Immature natural killer cell (primary cell): ENCODE data around the gene KLHL22. TPM values are rescaled to one million over a fixed set of nuclear protein-coding genes. Genes with fewer than 3 reads are reported as not detected.

Experiments used
- DNase-seq, 3 donors: peaks; one replicate each; pipeline ENCODE4 v3.0.0; 2022; ENCODE audit warnings: mixed read lengths in 1 of 3
- H3K27ac Mint-ChIP-seq, 6 donors: one replicate each; pipeline ENCODE4 v1.8.0; 2020; ENCODE audit warnings: mixed read lengths in 6 of 6, mild to moderate bottlenecking in 5 of 6, inconsistent platforms in 4 of 6, moderate library complexity in 3 of 6
- H3K27me3 Mint-ChIP-seq, 3 donors: one replicate each; pipeline ENCODE4 v1.8.0; 2020 to 2021; ENCODE audit warnings: low read depth in 3 of 3, mild to moderate bottlenecking in 3 of 3, mixed read lengths in 3 of 3, moderate library complexity in 3 of 3, inconsistent platforms in 1 of 3
- H3K36me3 Mint-ChIP-seq, 3 donors: one replicate each; pipeline ENCODE4 v1.8.0; 2020; ENCODE audit warnings: mixed read lengths in 3 of 3, inconsistent platforms in 2 of 3, mild to moderate bottlenecking in 2 of 3
- H3K4me1 Mint-ChIP-seq, 2 donors: one replicate each; pipeline ENCODE4 v1.8.0; 2020; ENCODE audit warnings: inconsistent platforms in 2 of 2, mild to moderate bottlenecking in 2 of 2, mixed read lengths in 2 of 2, moderate library complexity in 1 of 2
- H3K4me3 Mint-ChIP-seq, 5 donors: one replicate each; pipeline ENCODE4 v1.8.0; 2020; ENCODE audit warnings: mild to moderate bottlenecking in 5 of 5, mixed read lengths in 5 of 5, inconsistent platforms in 3 of 5, moderate library complexity in 3 of 5
- H3K9me3 Mint-ChIP-seq, 6 donors: one replicate each; pipeline ENCODE4 v1.8.0; 2020; ENCODE audit warnings: mild to moderate bottlenecking in 6 of 6, mixed read lengths in 6 of 6, inconsistent platforms in 4 of 6, moderate library complexity in 3 of 6
- polyA plus RNA-seq, 3 donors: library from polyadenylated mRNA; unstranded; fragments of 300-500 nt; fragmentation: Illumina TruSeq; gene quantifications; one replicate each; pipeline ENCODE4 v1.2.3, GENCODE V29; 2021

Gene KLHL22
- polyA plus RNA-seq, 3 donors from 2014 or later = 12.8 to 26.3 (median 26.1) TPM

GRCh38 chr22:20432244-20432686 lies 63.3 kb downstream of the KLHL22 start:
- H3K27ac Mint-ChIP-seq = no peak overlapping the region
- H3K27me3 Mint-ChIP-seq = peaks cover 16 to 30% (median 25%) of the 10 kb centered on the region in 3 donors
- H3K4me3 Mint-ChIP-seq = peak overlapping the region in 3 of 5 donors; percentile 4 to 30 (median 25)

GRCh38 chr22:20431511-20432192 lies 63.9 kb downstream of the KLHL22 start:
- peaks cover 7 to 22% of the 10 kb centered on the region in 2 donors for H3K4me1 Mint-ChIP-seq
- no peaks in the 10 kb centered on the region for H3K9me3 Mint-ChIP-seq
- DNase-seq = no peak
- peak overlapping the region in 3 of 5 donors; percentile 32 to 52 (median 44) for H3K4me3 Mint-ChIP-seq
- H3K27me3 Mint-ChIP-seq = peaks cover 10 to 30% (median 28%) of the 10 kb centered on the region in 3 donors
- no peak overlapping the region for H3K27ac Mint-ChIP-seq
- peaks cover 0 to 4% (median 0%) of the 10 kb centered on the region in 3 donors for H3K36me3 Mint-ChIP-seq

More at GRCh38 chr22:20432244-20432686, 63.3 kb downstream of the KLHL22 start:
- Mint-ChIP-seq H3K36me3 (peaks cover 0 to 4% (median 0%) of the 10 kb centered on the region in 3 donors), H3K4me1 (peaks cover 13 to 26% of the 10 kb centered on the region in 2 donors), H3K9me3 (no peaks in the 10 kb centered on the region)
- no peak for DNase-seq

GRCh38 chr22:20430720-20431510 lies 64.7 kb downstream of the KLHL22 start:
- no peaks in the 10 kb centered on the region for H3K9me3 Mint-ChIP-seq
- H3K27me3 Mint-ChIP-seq = peaks cover 10 to 34% (median 25%) of the 10 kb centered on the region in 3 donors
- DNase-seq = peak; percentile 35 to 61 (median 47)
- H3K27ac Mint-ChIP-seq = peak overlapping the region in 1 of 6 donors; percentile 57
- peaks cover 0 to 4% (median 0%) of the 10 kb centered on the region in 3 donors for H3K36me3 Mint-ChIP-seq
- peak overlapping the region; percentile 75 to 86 (median 84) for H3K4me3 Mint-ChIP-seq
- H3K4me1 Mint-ChIP-seq = peaks cover 7 to 22% of the 10 kb centered on the region in 2 donors

- DNase-seq = peak; percentile 37 to 48 (median 47)
- Mint-ChIP-seq H3K27ac (peak overlapping the region in 1 of 6 donors; percentile 57), H3K27me3 (peaks cover 4 to 30% (median 20%) of the 10 kb centered on the region in 3 donors)
These were observed 65.4 kb downstream of the KLHL22 start for GRCh38 chr22:20430101-20430719.

GRCh38 chr22:20429254-20430100 lies 66.1 kb downstream of the KLHL22 start:
- H3K4me3 Mint-ChIP-seq = peak overlapping the region; percentile 75 to 88 (median 84)
- peak; percentile 67 to 77 (median 74) for DNase-seq
- H3K36me3 Mint-ChIP-seq = no peaks in the 10 kb centered on the region
- no peaks in the 10 kb centered on the region for H3K9me3 Mint-ChIP-seq
- peaks cover 4 to 23% (median 13%) of the 10 kb centered on the region in 3 donors for H3K27me3 Mint-ChIP-seq
- peak overlapping the region in 3 of 6 donors; percentile 43 to 62 (median 61) for H3K27ac Mint-ChIP-seq
- peaks cover 7 to 18% of the 10 kb centered on the region in 2 donors for H3K4me1 Mint-ChIP-seq

More at GRCh38 chr22:20430101-20430719, 65.4 kb downstream of the KLHL22 start:
- Mint-ChIP-seq H3K4me3 (peak overlapping the region; percentile 75 to 88 (median 84)), H3K9me3 (no peaks in the 10 kb centered on the region), H3K36me3 (no peaks in the 10 kb centered on the region), H3K4me1 (peaks cover 7 to 18% of the 10 kb centered on the region in 2 donors)

GRCh38 chr22:20428496-20429253 lies 66.9 kb downstream of the KLHL22 start:
- H3K36me3 Mint-ChIP-seq = no peaks in the 10 kb centered on the region
- H3K27me3 Mint-ChIP-seq = peaks cover 4 to 20% (median 10%) of the 10 kb centered on the region in 3 donors
- DNase-seq = no peak
- peak overlapping the region in 3 of 6 donors; percentile 43 to 62 (median 61) for H3K27ac Mint-ChIP-seq
- H3K4me1 Mint-ChIP-seq = peaks cover 7 to 18% of the 10 kb centered on the region in 2 donors
- peak overlapping the region; percentile 75 to 88 (median 84) for H3K4me3 Mint-ChIP-seq
- no peaks in the 10 kb centered on the region for H3K9me3 Mint-ChIP-seq

GRCh38 chr22:20427945-20428417 lies 67.6 kb downstream of the KLHL22 start:
- Mint-ChIP-seq H3K27me3 (peaks cover 8 to 18% (median 10%) of the 10 kb centered on the region in 3 donors), H3K36me3 (no peaks in the 10 kb centered on the region), H3K27ac (no peak overlapping the region), H3K4me3 (peak overlapping the region in 3 of 5 donors; percentile 10 to 64 (median 21)), H3K4me1 (peaks cover 7 to 18% of the 10 kb centered on the region in 2 donors), H3K9me3 (no peaks in the 10 kb centered on the region)
- DNase-seq = no peak

GRCh38 chr22:20427104-20427944 lies 68.3 kb downstream of the KLHL22 start:
- H3K27ac Mint-ChIP-seq = no peak overlapping the region
- H3K4me1 Mint-ChIP-seq = peaks cover 7 to 18% of the 10 kb centered on the region in 2 donors
- H3K4me3 Mint-ChIP-seq = peak overlapping the region in 4 of 5 donors; percentile 29 to 75 (median 54)
- no peak for DNase-seq
- peaks cover 8 to 14% (median 10%) of the 10 kb centered on the region in 3 donors for H3K27me3 Mint-ChIP-seq
- H3K36me3 Mint-ChIP-seq = no peaks in the 10 kb centered on the region
- no peaks in the 10 kb centered on the region for H3K9me3 Mint-ChIP-seq

- no peaks in the 10 kb centered on the region for H3K9me3 Mint-ChIP-seq
- peaks cover 7 to 15% of the 10 kb centered on the region in 2 donors for H3K4me1 Mint-ChIP-seq
These were observed 69.4 kb downstream of the KLHL22 start for GRCh38 chr22:20426259-20426615.

GRCh38 chr22:20425566-20426258 lies 69.9 kb downstream of the KLHL22 start:
- DNase-seq = no peak
- no peak overlapping the region for H3K4me3 Mint-ChIP-seq
- H3K27me3 Mint-ChIP-seq = peaks cover 6 to 14% (median 9%) of the 10 kb centered on the region in 3 donors
- no peaks in the 10 kb centered on the region for H3K9me3 Mint-ChIP-seq
- H3K36me3 Mint-ChIP-seq = no peaks in the 10 kb centered on the region
- peaks cover 7 to 13% of the 10 kb centered on the region in 2 donors for H3K4me1 Mint-ChIP-seq
- H3K27ac Mint-ChIP-seq = no peak overlapping the region

More at GRCh38 chr22:20426259-20426615, 69.4 kb downstream of the KLHL22 start:
- no peak for DNase-seq
- Mint-ChIP-seq H3K27me3 (peaks cover 6 to 14% (median 9%) of the 10 kb centered on the region in 3 donors), H3K4me3 (peak overlapping the region in 1 of 5 donors; percentile 21), H3K27ac (no peak overlapping the region), H3K36me3 (no peaks in the 10 kb centered on the region)
